ENCODE results near the gene ANTXR1.

The ANTXR1 gene

GRCh38 chr2:69164061-69164778 is 151.2 kb downstream of the ANTXR1 start:
- TF ChIP-seq ARNTL (CRISPR knock-in tag; IDR thresholded peaks at IDR 0.05; ENCODE audit: borderline replicate concordance, low read depth) (no peak), PPARA (CRISPR knock-in tag; IDR thresholded peaks at IDR 0.05; ENCODE audit: borderline replicate concordance) (no peak), ZNF565 (CRISPR knock-in tag; conservative IDR thresholded peaks at IDR 0.05; ENCODE audit: low read depth) (no peak), ZC3H10 (CRISPR knock-in tag; IDR thresholded peaks at IDR 0.05) (no peak), BACH2 (CRISPR knock-in tag; IDR thresholded peaks at IDR 0.05; ENCODE audit: borderline replicate concordance) (no peak), GLIS3 (CRISPR knock-in tag; IDR thresholded peaks at IDR 0.05) (0 out of 2 replicates have a peak, but pooled peaks have one; percentile 3), ISL1 (CRISPR knock-in tag; IDR thresholded peaks at IDR 0.05) (peak; percentile 65), POU6F1 (CRISPR knock-in tag; IDR thresholded peaks at IDR 0.05; ENCODE audit: borderline replicate concordance, low read depth) (no peak), ZNF70 (CRISPR knock-in tag; IDR thresholded peaks at IDR 0.05) (no peak), TCF4 (CRISPR knock-in tag; IDR thresholded peaks at IDR 0.05; ENCODE audit: borderline replicate concordance) (peak; percentile 93), ESRRG (CRISPR knock-in tag; IDR thresholded peaks at IDR 0.05) (no peak), OSR1 (CRISPR knock-in tag; IDR thresholded peaks at IDR 0.05) (no peak), ZFP30 (CRISPR knock-in tag; IDR thresholded peaks at IDR 0.05) (no peak), TSHZ2 (CRISPR knock-in tag; IDR thresholded peaks at IDR 0.05) (peak; percentile 79; the same call in 1 of the 2 replicates), SNAI2 (CRISPR knock-in tag; IDR thresholded peaks at IDR 0.05) (0 out of 2 replicates have a peak, but pooled peaks have one; percentile 47)
- ATAC-seq = peak; percentile 90

- TF ChIP-seq TCF4 (CRISPR knock-in tag; IDR thresholded peaks at IDR 0.05; ENCODE audit: borderline replicate concordance) (no peak), TSHZ2 (CRISPR knock-in tag; IDR thresholded peaks at IDR 0.05) (no peak), ZNF565 (CRISPR knock-in tag; conservative IDR thresholded peaks at IDR 0.05; ENCODE audit: low read depth) (no peak)
- no peak for ATAC-seq
Measured at GRCh38 chr2:69165091-69165880, 152.3 kb downstream of the ANTXR1 start.

- TF ChIP-seq TCF4 (CRISPR knock-in tag; IDR thresholded peaks at IDR 0.05; ENCODE audit: borderline replicate concordance) (no peak), OSR1 (CRISPR knock-in tag; IDR thresholded peaks at IDR 0.05) (no peak), TOX (CRISPR knock-in tag; IDR thresholded peaks at IDR 0.05; ENCODE audit: borderline replicate concordance) (no peak)
- no peak for ATAC-seq
Measured at GRCh38 chr2:69166465-69166811, 153.5 kb downstream of the ANTXR1 start.

GRCh38 chr2:69166812-69167468 is 154.0 kb downstream of the ANTXR1 start:
- ATAC-seq = no peak
- no peak for TF ChIP-seq ESRRG (CRISPR knock-in tag; IDR thresholded peaks at IDR 0.05)
- no peak for TF ChIP-seq ZNF565 (CRISPR knock-in tag; conservative IDR thresholded peaks at IDR 0.05; ENCODE audit: low read depth)
- TF ChIP-seq ZNF70 (CRISPR knock-in tag; IDR thresholded peaks at IDR 0.05) = no peak
- TF ChIP-seq CREB5 (CRISPR knock-in tag; IDR thresholded peaks at IDR 0.05; ENCODE audit: low read depth) = no peak
- no peak for TF ChIP-seq CSDC2 (CRISPR knock-in tag; IDR thresholded peaks at IDR 0.05)
- no peak for TF ChIP-seq POU6F1 (CRISPR knock-in tag; IDR thresholded peaks at IDR 0.05; ENCODE audit: borderline replicate concordance, low read depth)
- TF ChIP-seq ISL1 (CRISPR knock-in tag; IDR thresholded peaks at IDR 0.05) = no peak
- TF ChIP-seq SNAI2 (CRISPR knock-in tag; IDR thresholded peaks at IDR 0.05) = no peak
- no peak for TF ChIP-seq ZC3H10 (CRISPR knock-in tag; IDR thresholded peaks at IDR 0.05)
- TF ChIP-seq TCF4 (CRISPR knock-in tag; IDR thresholded peaks at IDR 0.05; ENCODE audit: borderline replicate concordance) = no peak
- no peak for TF ChIP-seq ZNF8 (CRISPR knock-in tag; IDR thresholded peaks at IDR 0.05)
- no peak for TF ChIP-seq OSR1 (CRISPR knock-in tag; IDR thresholded peaks at IDR 0.05)
- TF ChIP-seq ZFP30 (CRISPR knock-in tag; IDR thresholded peaks at IDR 0.05) = no peak
- TF ChIP-seq ARNTL (CRISPR knock-in tag; IDR thresholded peaks at IDR 0.05; ENCODE audit: borderline replicate concordance, low read depth) = no peak
